Sigmoid colon (tissue), 7 donors: Measurements from ENCODE around the gene SH3GLB2. TPM values are rescaled to one million over a fixed set of nuclear protein-coding genes. Genes with fewer than 3 reads are reported as not detected.

Experiments
- DNase-seq: peaks from one replicate; pipeline ENCODE4 v3.0.0-alpha.2; 2019
- H3K27ac ChIP-seq, 4 donors: fragments of 200-600 bp; sonication (generic); one replicate each; pipeline ENCODE4 v1.5.1; 2016 to 2019; ENCODE audit warnings: mild to moderate bottlenecking in 1 of 4
- H3K27me3 ChIP-seq, 3 donors: fragments of 200-600 bp; sonication (generic); one replicate each; pipeline ENCODE4 v1.5.1; 2019; ENCODE audit warnings: mild to moderate bottlenecking in 1 of 3
- H3K36me3 ChIP-seq, 4 donors: fragments of 200-600 bp; sonication (generic); one replicate each; pipeline ENCODE4 v1.5.1; 2016 to 2019
- H3K4me1 ChIP-seq, 4 donors: fragments of 200-600 bp; sonication (generic); one replicate each; pipeline ENCODE4 v1.5.1; 2017 to 2019
- H3K4me3 ChIP-seq, 4 donors: fragments of 200-600 bp; sonication (generic); one replicate each; pipeline ENCODE4 v1.5.1; 2017 to 2019; ENCODE audit warnings: mild to moderate bottlenecking in 2 of 4, moderate library complexity in 1 of 4
- H3K9me3 ChIP-seq, 4 donors: fragments of 200-600 bp in 3 of 4; sonication (generic) in 3 of 4; one replicate each; pipeline versions ENCODE4 v1.5.1 to v1.6.1; 2013 to 2019
- CTCF ChIP-seq, 4 experiments: fragments of 450-650 bp in 3 of 4; fragments of 200-600 bp in 1 of 4; IDR thresholded peaks; one replicate each; pipeline ENCODE4 v1.5.1; 2016 to 2019; ENCODE audit warnings: antibody characterized with exemption in 4 of 4, mild to moderate bottlenecking in 3 of 4, moderate library complexity in 2 of 4
- EP300 ChIP-seq, 4 donors: sonication (generic); formaldehyde crosslinking; IDR thresholded peaks; one replicate each; pipeline ENCODE4 v1.6.1; 2017; ENCODE audit warnings: antibody characterized with exemption in 4 of 4
- POLR2A ChIP-seq, 2 donors: fragments of 450-650 bp; IDR thresholded peaks; one replicate each; pipeline ENCODE4 v1.6.1; 2016; ENCODE audit warnings: antibody characterized with exemption in 2 of 2, mild to moderate bottlenecking in 2 of 2, moderate library complexity in 2 of 2
- POLR2AphosphoS5 ChIP-seq, 4 donors: sonication (generic); formaldehyde crosslinking; IDR thresholded peaks; one replicate each; pipeline ENCODE4 v1.6.1; 2017; ENCODE audit warnings: antibody characterized with exemption in 4 of 4
- WGBS, 2 donors: extraction: QIAGEN DNeasy Blood & Tissue Kit; methylation state at CpG; one replicate each; pipeline ENCODE4 v1.1.7; 2013; 5-methylcytosine and 5-hydroxymethylcytosine counted together
- intact Hi-C: fragments of 100-400 bp; cut with DNase I; formaldehyde crosslinking; loops from one replicate; pipeline ENCODE4 v1.15.1; 2023
- polyA plus RNA-seq, 3 donors: library from polyadenylated mRNA; stranded (reverse); fragments of 200-250 nt; gene quantifications; one replicate each; pipeline ENCODE4 v1.2.3, GENCODE V29; 2013
- total RNA-seq, 4 donors: library from RNA; depleted of rRNA; stranded (reverse); fragments of >200 nt; gene quantifications; one replicate each; pipeline ENCODE4 v1.1.0, GENCODE V29; 2016
- donor health status: healthy with polysubstance abuse.
- donor health status: Bipolar disorder and iron deficiency.
- donor health status: healthy.

Gene SH3GLB2
- total and polyA plus RNA-seq, 7 donors: 49.7 to 143 (median 68.8) TPM

DNA sequence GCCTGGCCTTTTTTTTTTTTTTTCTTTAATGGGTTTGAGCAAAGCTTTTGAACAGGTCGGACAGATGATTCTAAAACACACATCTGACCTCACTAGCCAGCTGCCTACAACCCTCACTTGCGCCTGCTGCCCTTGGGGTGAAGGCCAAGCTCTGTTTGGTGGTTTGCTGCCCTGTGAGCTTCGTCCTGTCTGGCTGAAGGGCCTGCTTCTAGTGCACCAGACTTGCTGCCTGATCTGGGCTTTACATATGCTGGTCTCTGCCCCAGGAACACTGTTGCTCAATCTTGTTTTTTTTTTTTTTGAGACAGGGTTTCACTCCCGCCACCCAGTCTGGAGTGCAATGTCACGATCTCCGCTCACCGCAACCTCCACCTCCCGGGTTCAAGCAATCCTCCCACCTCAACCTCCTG, 36.4 kb upstream of the SH3GLB2 start:
- Histone ChIP-seq H3K9me3 (no peaks in the 10 kb centered on the region), H3K27me3 (no peaks in the 10 kb centered on the region), H3K36me3 (peaks cover 20 to 93% (median 60%) of the 10 kb centered on the region in 4 donors), H3K4me1 (no peaks in the 10 kb centered on the region), H3K27ac (no peak overlapping the region), H3K4me3 (no peak overlapping the region)
- TF ChIP-seq POLR2AphosphoS5 (IDR thresholded peaks at IDR 0.05): no peak
- TF ChIP-seq CTCF (IDR thresholded peaks at IDR 0.05): no peak
- TF ChIP-seq POLR2A (IDR thresholded peaks at IDR 0.05): no peak
- no peak for TF ChIP-seq EP300 (IDR thresholded peaks at IDR 0.05)
- intact Hi-C loops: no loop called here
- no peak for DNase-seq
- 95 to 96% methylated on average over 8 of the region's 8 CpGs for WGBS, 2 donors

DNA sequence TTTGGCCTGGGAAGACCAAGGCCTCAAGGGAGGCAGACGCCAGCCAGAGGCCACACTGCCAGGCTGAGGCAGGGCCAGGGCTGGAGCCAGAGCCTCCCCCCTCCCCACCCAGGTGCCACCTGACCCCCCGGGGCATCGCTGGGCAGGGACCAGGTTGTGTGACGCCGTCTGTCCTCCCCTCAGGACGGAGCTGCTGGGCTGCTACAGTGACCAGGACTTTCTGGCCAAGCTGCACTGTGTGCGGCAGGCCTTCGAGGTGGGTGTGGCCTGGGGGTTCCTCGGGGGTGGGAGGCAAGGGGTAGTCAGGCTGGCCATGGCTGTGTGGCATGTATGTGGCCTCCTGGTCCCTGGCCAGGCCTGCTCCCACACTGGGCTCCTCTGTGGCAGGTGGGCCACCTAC, 34.9 kb upstream of the SH3GLB2 start:
- intact Hi-C loops: no loop called here
- 90 to 93% methylated on average over 9 of the region's 9 CpGs for WGBS, 2 donors

DNA sequence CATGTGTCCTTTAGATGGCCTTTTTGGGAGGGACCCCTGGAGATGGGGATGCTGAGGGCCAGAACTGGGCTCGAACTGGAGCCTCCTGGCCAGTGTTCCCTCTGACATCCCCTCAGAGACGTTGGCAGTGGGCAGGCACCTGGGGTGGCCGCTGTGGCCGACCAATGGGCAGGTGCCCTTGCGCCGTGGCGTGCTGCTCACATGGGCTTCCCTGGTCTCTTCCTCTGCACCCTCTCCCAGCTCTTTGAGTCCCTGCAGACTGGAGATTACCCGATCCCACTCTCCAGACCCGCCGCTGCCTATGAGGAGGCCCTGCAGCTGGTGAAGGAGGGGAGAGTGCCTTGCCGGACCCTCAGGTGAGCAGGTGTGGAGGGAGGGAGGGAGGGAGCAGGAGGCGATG, 32.9 kb upstream of the SH3GLB2 start:
- no peak for DNase-seq
- no peak overlapping the region for H3K4me3 ChIP-seq
- peaks cover 11 to 95% (median 50%) of the 10 kb centered on the region in 4 donors for H3K36me3 ChIP-seq
- H3K4me1 ChIP-seq: no peaks in the 10 kb centered on the region
- intact Hi-C loops: no loop called here
- H3K27me3 ChIP-seq: no peaks in the 10 kb centered on the region
- no peaks in the 10 kb centered on the region for H3K9me3 ChIP-seq
- TF ChIP-seq POLR2A (IDR thresholded peaks at IDR 0.05) (no peak), EP300 (IDR thresholded peaks at IDR 0.05) (no peak), POLR2AphosphoS5 (IDR thresholded peaks at IDR 0.05) (no peak), CTCF (IDR thresholded peaks at IDR 0.05) (no peak)
- H3K27ac ChIP-seq: no peak overlapping the region
- 96 to 97% methylated on average over 12 of the region's 12 CpGs for WGBS, 2 donors

More for the DNA sequence above, 34.9 kb upstream of the SH3GLB2 start:
- Histone ChIP-seq H3K4me3 (no peak overlapping the region), H3K9me3 (no peaks in the 10 kb centered on the region), H3K4me1 (no peaks in the 10 kb centered on the region), H3K27ac (no peak overlapping the region), H3K27me3 (no peaks in the 10 kb centered on the region), H3K36me3 (peaks cover 18 to 93% (median 57%) of the 10 kb centered on the region in 4 donors)
- no peak for TF ChIP-seq CTCF (IDR thresholded peaks at IDR 0.05)
- no peak for TF ChIP-seq EP300 (IDR thresholded peaks at IDR 0.05)
- no peak for TF ChIP-seq POLR2A (IDR thresholded peaks at IDR 0.05)
- no peak for TF ChIP-seq POLR2AphosphoS5 (IDR thresholded peaks at IDR 0.05)
- no peak for DNase-seq

- 94 to 95% methylated on average over 37 of the region's 37 CpGs for WGBS, 2 donors
- TF ChIP-seq EP300 (IDR thresholded peaks at IDR 0.05): no peak
- no peak for TF ChIP-seq POLR2A (IDR thresholded peaks at IDR 0.05)
- TF ChIP-seq POLR2AphosphoS5 (IDR thresholded peaks at IDR 0.05): no peak
- no peak for TF ChIP-seq CTCF (IDR thresholded peaks at IDR 0.05)
- no peaks in the 10 kb centered on the region for H3K9me3 ChIP-seq
- intact Hi-C loops: no loop called here
- DNase-seq: no peak
- H3K36me3 ChIP-seq: peaks cover 11 to 95% (median 43%) of the 10 kb centered on the region in 4 donors
- no peaks in the 10 kb centered on the region for H3K4me1 ChIP-seq
- H3K27me3 ChIP-seq: no peaks in the 10 kb centered on the region
- H3K4me3 ChIP-seq: no peak overlapping the region
- H3K27ac ChIP-seq: no peak overlapping the region
These were observed 32.0 kb upstream of the SH3GLB2 start for GRCh38 chr9:129059796-129060785.
